Measurements from ENCODE around the gene KCND1. TPM values are rescaled to one million over a fixed set of nuclear protein-coding genes. Genes with fewer than 3 reads are reported as not detected.

Gene KCND1
- total RNA-seq, 3 donors from 2014 or later (not counting 1 experiment from before 2014, with no cell fraction given) = 2.7 to 3.6 (median 3.0) TPM

DNA sequence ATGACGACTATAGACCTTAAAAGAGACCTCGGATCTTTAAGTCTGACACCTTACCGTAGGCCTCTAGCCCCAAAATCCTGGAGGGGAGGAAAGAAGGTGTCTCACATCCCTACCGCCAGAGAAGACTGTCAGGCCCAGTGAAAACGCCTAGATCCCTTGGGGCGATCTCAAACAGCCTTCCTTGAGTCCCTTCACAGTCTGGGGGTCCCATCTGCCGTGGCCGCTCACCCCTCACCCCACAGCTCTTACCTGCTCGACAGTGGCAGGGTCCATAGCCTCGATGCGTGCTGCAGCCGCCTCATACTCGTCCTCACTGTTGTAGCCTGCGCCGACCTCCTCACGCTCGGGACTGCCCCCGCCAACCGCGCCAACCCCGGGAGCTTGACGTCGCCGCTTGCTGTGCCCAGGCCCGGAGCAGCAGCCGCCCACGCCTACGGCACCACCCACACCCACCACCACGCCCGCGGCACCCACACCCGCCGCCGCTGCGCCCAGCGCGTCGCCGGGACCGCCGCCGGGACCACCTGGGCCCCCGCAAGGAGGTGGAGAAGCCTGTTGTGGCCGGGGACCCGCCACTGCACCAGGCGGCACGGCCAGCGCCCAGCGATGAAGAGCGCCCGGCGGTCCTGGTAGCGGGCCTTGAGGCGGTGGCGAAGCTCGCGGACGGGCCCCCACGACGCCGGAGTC lies 14.8 kb downstream of the KCND1 start:
- no peaks in the 10 kb centered on the region for H3K27me3 ChIP-seq (ENCODE audit: control insufficient read depth, insufficient read depth, low read length)
- H3K4me3 ChIP-seq (ENCODE audit: low read length) = peak overlapping the region; percentile 59
- H3K27ac ChIP-seq (ENCODE audit: low read length) = peak overlapping the region; percentile 98
- Mint-ChIP-seq H3K9me3 (no peaks in the 10 kb centered on the region), H3K36me3 (no peaks in the 10 kb centered on the region), H3K4me3 (peak overlapping the region; percentile 84), H3K27ac (peak overlapping the region; percentile 89 to 100), H3K27me3 (ENCODE audit: low read depth in 2 of 2) (peaks cover 0 to 7% of the 10 kb centered on the region in 2 donors), H3K4me1 (peaks cover 36 to 56% of the 10 kb centered on the region in 2 donors)
- H3K36me3 ChIP-seq (ENCODE audit: control insufficient read depth, insufficient read depth, low read length) = peaks cover 22% of the 10 kb centered on the region
- TF ChIP-seq, protein P1, sequence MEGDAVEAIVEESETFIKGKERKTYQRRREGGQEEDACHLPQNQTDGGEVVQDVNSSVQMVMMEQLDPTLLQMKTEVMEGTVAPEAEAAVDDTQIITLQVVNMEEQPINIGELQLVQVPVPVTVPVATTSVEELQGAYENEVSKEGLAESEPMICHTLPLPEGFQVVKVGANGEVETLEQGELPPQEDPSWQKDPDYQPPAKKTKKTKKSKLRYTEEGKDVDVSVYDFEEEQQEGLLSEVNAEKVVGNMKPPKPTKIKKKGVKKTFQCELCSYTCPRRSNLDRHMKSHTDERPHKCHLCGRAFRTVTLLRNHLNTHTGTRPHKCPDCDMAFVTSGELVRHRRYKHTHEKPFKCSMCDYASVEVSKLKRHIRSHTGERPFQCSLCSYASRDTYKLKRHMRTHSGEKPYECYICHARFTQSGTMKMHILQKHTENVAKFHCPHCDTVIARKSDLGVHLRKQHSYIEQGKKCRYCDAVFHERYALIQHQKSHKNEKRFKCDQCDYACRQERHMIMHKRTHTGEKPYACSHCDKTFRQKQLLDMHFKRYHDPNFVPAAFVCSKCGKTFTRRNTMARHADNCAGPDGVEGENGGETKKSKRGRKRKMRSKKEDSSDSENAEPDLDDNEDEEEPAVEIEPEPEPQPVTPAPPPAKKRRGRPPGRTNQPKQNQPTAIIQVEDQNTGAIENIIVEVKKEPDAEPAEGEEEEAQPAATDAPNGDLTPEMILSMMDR (IDR thresholded peaks at IDR 0.05) = no peak
- H3K4me1 ChIP-seq (ENCODE audit: control insufficient read depth, insufficient read depth, low read length) = peaks cover 50% of the 10 kb centered on the region
- H3K9me3 ChIP-seq (ENCODE audit: control insufficient read depth, insufficient read depth, low read length) = no peaks in the 10 kb centered on the region
- intact Hi-C loops (cut with micrococcal nuclease) = loop anchor here (2.0 to 5.0 kb wide), 4 partner anchors 20 to 1300 kb away; partner anchors contain the start of genes HDAC6, PQBP1, TIMM17B and UXT
- 1% methylated on average over 60 of the region's 61 CpGs for WGBS (ENCODE audit: insufficient coverage)
- DNase-seq (peak; percentile 64 to 76), ATAC-seq (peak; percentile 25 to 40 (median 39))

DNA sequence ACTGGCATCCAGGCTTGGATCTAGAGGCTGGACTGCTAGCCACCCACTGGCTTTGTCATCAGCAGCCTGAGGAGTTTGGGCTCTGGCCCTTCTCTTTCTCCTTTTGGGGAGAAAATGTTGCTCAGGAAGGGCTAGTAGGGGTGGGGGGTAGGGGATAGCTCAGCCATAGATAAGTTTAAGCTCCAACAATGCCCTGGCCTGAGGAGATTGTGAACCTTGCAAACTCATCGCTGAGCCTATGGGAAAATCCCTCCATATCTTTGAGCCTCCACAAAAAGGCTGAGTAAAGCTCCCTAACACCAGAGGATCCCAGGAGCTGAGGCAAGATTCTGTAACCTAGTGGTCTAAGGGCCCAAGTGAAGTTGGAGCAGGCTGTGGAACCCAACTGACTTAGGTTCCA lies 23.1 kb downstream of the KCND1 start:
- H3K27me3 ChIP-seq (ENCODE audit: control insufficient read depth, insufficient read depth, low read length) = no peaks in the 10 kb centered on the region
- Mint-ChIP-seq H3K4me1 (peaks cover 23 to 39% of the 10 kb centered on the region in 2 donors), H3K36me3 (no peaks in the 10 kb centered on the region), H3K9me3 (no peaks in the 10 kb centered on the region), H3K4me3 (no peak overlapping the region), H3K27ac (no peak overlapping the region), H3K27me3 (ENCODE audit: low read depth in 2 of 2) (no peaks in the 10 kb centered on the region)
- no peaks in the 10 kb centered on the region for H3K9me3 ChIP-seq (ENCODE audit: control insufficient read depth, insufficient read depth, low read length)
- H3K36me3 ChIP-seq (ENCODE audit: control insufficient read depth, insufficient read depth, low read length) = peaks cover 5% of the 10 kb centered on the region
- no peak for DNase-seq
- H3K4me3 ChIP-seq (ENCODE audit: low read length) = no peak overlapping the region
- H3K4me1 ChIP-seq (ENCODE audit: control insufficient read depth, insufficient read depth, low read length) = peaks cover 39% of the 10 kb centered on the region
- no peak for ATAC-seq
- TF ChIP-seq, protein P1 (IDR thresholded peaks at IDR 0.05) = no peak
- no peak overlapping the region for H3K27ac ChIP-seq (ENCODE audit: low read length)
- intact Hi-C loops (cut with micrococcal nuclease) = no loop called here
- 100% methylated on average over 1 of the region's 1 CpG for WGBS (ENCODE audit: insufficient coverage)

DNA sequence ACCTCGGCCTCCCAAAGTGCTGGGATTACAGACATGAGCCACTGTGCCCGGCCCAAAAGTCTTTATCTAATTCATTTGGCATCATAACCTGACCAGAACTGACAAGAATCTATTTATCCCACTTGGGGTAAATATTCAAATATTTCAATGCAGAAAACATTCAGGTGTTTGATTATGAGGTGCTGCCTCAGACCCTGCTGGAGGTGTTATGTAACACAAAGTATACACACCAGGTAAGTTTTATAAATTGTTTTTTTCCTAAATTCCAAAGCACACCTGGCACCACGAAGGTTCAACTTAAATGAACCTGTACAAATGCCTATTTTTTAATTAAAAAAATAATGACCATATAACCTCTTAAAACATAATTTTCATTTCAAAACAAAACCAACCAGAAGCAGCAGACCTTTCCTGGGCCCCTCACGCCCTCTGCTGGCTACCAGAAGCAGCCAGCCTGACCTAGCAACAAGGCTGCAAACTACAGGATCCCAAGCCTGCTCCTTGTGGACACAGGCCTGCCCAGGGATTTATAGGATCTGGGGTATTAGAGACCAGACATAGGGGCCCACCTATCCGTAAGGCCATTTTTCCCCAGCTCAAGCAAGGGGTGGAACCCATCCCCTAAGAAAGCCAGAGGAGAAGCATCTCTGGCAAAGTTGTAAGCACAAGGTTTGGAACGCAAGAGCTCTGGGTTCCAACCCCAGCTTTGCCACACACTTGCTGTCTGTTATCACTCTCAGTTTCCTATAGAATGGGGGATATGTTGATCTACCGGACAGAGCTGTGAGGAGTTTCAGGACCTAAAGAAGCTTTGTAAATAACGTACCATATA lies 25.9 kb downstream of the KCND1 start:
- Mint-ChIP-seq H3K27ac (peak overlapping the region; percentile 40 to 72), H3K4me1 (peaks cover 29 to 42% of the 10 kb centered on the region in 2 donors), H3K36me3 (no peaks in the 10 kb centered on the region), H3K4me3 (no peak overlapping the region), H3K27me3 (ENCODE audit: low read depth in 2 of 2) (peaks cover 0 to 6% of the 10 kb centered on the region in 2 donors), H3K9me3 (no peaks in the 10 kb centered on the region)
- Histone ChIP-seq H3K27me3 (ENCODE audit: control insufficient read depth, insufficient read depth, low read length) (no peaks in the 10 kb centered on the region), H3K9me3 (ENCODE audit: control insufficient read depth, insufficient read depth, low read length) (no peaks in the 10 kb centered on the region), H3K27ac (ENCODE audit: low read length) (no peak overlapping the region), H3K4me1 (ENCODE audit: control insufficient read depth, insufficient read depth, low read length) (peaks cover 38% of the 10 kb centered on the region), H3K4me3 (ENCODE audit: low read length) (no peak overlapping the region), H3K36me3 (ENCODE audit: control insufficient read depth, insufficient read depth, low read length) (peaks cover 4% of the 10 kb centered on the region)
- TF ChIP-seq, protein P1 (IDR thresholded peaks at IDR 0.05) = peak; percentile 71
- DNase-seq (peak; percentile 36 to 75), ATAC-seq (peak; percentile 59 to 72 (median 70))
- intact Hi-C loops (cut with micrococcal nuclease) = loop anchor here (2.0 kb wide), 1 partner anchor 297 kb away; no protein-coding TSS in a partner anchor
- 55% methylated on average over 6 of the region's 8 CpGs for WGBS (ENCODE audit: insufficient coverage)

All from natural killer cell (primary cell).